HL-60 (cell line): Measurements from ENCODE around the gene CUEDC2.

Experiments used
- DNase-seq, 2 experiments: peaks; one replicate each; pipeline ENCODE4 v3.0.0-alpha.2; 2010 to 2020; ENCODE audit warnings: low read depth in 1 of 2, low spot score in 1 of 2
- H3K27ac ChIP-seq: fragments of 250-450 bp; sonication (Bioruptor Pico); replicated peaks from 2 replicates; pipeline ENCODE4 v1.5.1; 2020; ENCODE audit warnings: mild to moderate bottlenecking, moderate library complexity
- H3K27me3 ChIP-seq: fragments of 250-450 bp; sonication (Bioruptor Pico); 2 replicates; pipeline ENCODE4 v1.5.1; 2021; ENCODE audit warnings: mild to moderate bottlenecking, moderate library complexity; ENCODE audit not compliant: insufficient read depth, poor library complexity, severe bottlenecking
- H3K4me3 ChIP-seq: replicated peaks from 2 replicates; pipeline ENCODE4 v1.5.1; 2011; ENCODE audit warnings: mild to moderate bottlenecking, control low read depth, low read length; ENCODE audit not compliant: insufficient read depth
- CTCF ChIP-seq: IDR thresholded peaks from one replicate; pipeline ENCODE4 v1.5.1; 2011; ENCODE audit warnings: low read length, control low read depth, inconsistent platforms; ENCODE audit not compliant: insufficient read depth
- GABPA ChIP-seq: IDR thresholded peaks from 2 replicates; pipeline ENCODE4 v1.6.1; 2012; ENCODE audit warnings: low read depth
- POLR2AphosphoS5 ChIP-seq: IDR thresholded peaks from 2 replicates; pipeline ENCODE4 v1.6.1; 2012; ENCODE audit warnings: low read depth
- REST ChIP-seq: IDR thresholded peaks from 2 replicates; pipeline ENCODE4 v1.6.1; 2012; ENCODE audit warnings: low read depth; ENCODE audit not compliant: insufficient replicate concordance
- SPI1 ChIP-seq: IDR thresholded peaks from 2 replicates; pipeline ENCODE4 v1.6.1; 2012; ENCODE audit warnings: low read depth, mild to moderate bottlenecking, borderline replicate concordance

The CUEDC2 gene

GRCh38 chr10:102396317-102396650, 36.1 kb downstream of the CUEDC2 start:
- H3K4me3 ChIP-seq = no peak overlapping the region
- TF ChIP-seq GABPA (no peak), SPI1 (no peak), CTCF (no peak), POLR2AphosphoS5 (no peak), REST (no peak)
- H3K27me3 ChIP-seq = peaks cover 8% of the 10 kb centered on the region
- H3K27ac ChIP-seq = no peak overlapping the region
- DNase-seq = no peak

- H3K4me3 ChIP-seq = peak within 1 kb of the TSS; percentile 75
- H3K27ac ChIP-seq = peak within 1 kb of the TSS; percentile 79
- TF ChIP-seq CTCF (no peak), SPI1 (no peak)
- peaks cover 8% of the 10 kb centered on the region for H3K27me3 ChIP-seq
- peak; percentile 40 to 67 for DNase-seq
Observed at GRCh38 chr10:102395400-102396316, 36.7 kb downstream of the CUEDC2 start, which contains the start of gene NFKB2. Gene NFKB2 (plus strand): TSS chr10:102395705. CDS start chr10:102395960, 255 bp downstream.

GRCh38 chr10:102394801-102395399, 37.5 kb downstream of the CUEDC2 start:
- peak in 1 of 2 experiments; percentile 33 for DNase-seq
- H3K27me3 ChIP-seq = peaks cover 11% of the 10 kb centered on the region
- H3K4me3 ChIP-seq = peak overlapping the region; percentile 75
- TF ChIP-seq CTCF (no peak), SPI1 (no peak), REST (no peak), POLR2AphosphoS5 (no peak), GABPA (no peak)
- H3K27ac ChIP-seq = peak overlapping the region; percentile 79; the same call in 1 of the 2 replicates
